ENCODE measurements around the gene NOP10. TPM values are rescaled to one million over a fixed set of nuclear protein-coding genes. Genes with fewer than 3 reads are reported as not detected.

Gene NOP10
- total RNA-seq, 1 donor from 2014 or later, result 143 TPM

- H3K9me3 Mint-ChIP-seq, result no peaks in the 10 kb centered on the region
- no peak for TF ChIP-seq CTCF (conservative IDR thresholded peaks at IDR 0.05)
- peak overlapping the region; percentile 93 for H3K4me3 Mint-ChIP-seq
- no peaks in the 10 kb centered on the region for H3K27me3 Mint-ChIP-seq
- peaks cover 10% of the 10 kb centered on the region for H3K4me1 Mint-ChIP-seq (ENCODE audit: unreplicated experiment)
- peak overlapping the region; percentile 83 for H3K27ac Mint-ChIP-seq
- no peak for DNase-seq (ENCODE audit: extremely low spot score, unreplicated experiment)
- peaks cover 10% of the 10 kb centered on the region for H3K36me3 Mint-ChIP-seq
Measured at GRCh38 chr15:34336231-34336990, 6.5 kb downstream of the NOP10 start.

- no peak for DNase-seq (ENCODE audit: extremely low spot score, unreplicated experiment)
- Mint-ChIP-seq H3K27ac (peak overlapping the region; percentile 5), H3K27me3 (no peaks in the 10 kb centered on the region), H3K4me1 (ENCODE audit: unreplicated experiment) (peaks cover 6% of the 10 kb centered on the region), H3K4me3 (peak overlapping the region; percentile 61), H3K9me3 (no peaks in the 10 kb centered on the region), H3K36me3 (peaks cover 6% of the 10 kb centered on the region)
- no peak for TF ChIP-seq CTCF (conservative IDR thresholded peaks at IDR 0.05)
Measured at GRCh38 chr15:34335176-34336032, 7.5 kb downstream of the NOP10 start.

- Mint-ChIP-seq H3K4me3 (no peak overlapping the region), H3K27me3 (no peaks in the 10 kb centered on the region), H3K27ac (no peak overlapping the region), H3K36me3 (no peaks in the 10 kb centered on the region), H3K9me3 (no peaks in the 10 kb centered on the region), H3K4me1 (ENCODE audit: unreplicated experiment) (peaks cover under 1% of the 10 kb centered on the region)
- no peak for DNase-seq (ENCODE audit: extremely low spot score, unreplicated experiment)
- TF ChIP-seq CTCF (conservative IDR thresholded peaks at IDR 0.05), result no peak
Measured at GRCh38 chr15:34334672-34335071, 8.3 kb downstream of the NOP10 start.

GRCh38 chr15:34332553-34333120 is 10.3 kb downstream of the NOP10 start:
- DNase-seq (ENCODE audit: extremely low spot score, unreplicated experiment), result no peak
- Mint-ChIP-seq H3K36me3 (no peaks in the 10 kb centered on the region), H3K27me3 (no peaks in the 10 kb centered on the region), H3K4me3 (no peak overlapping the region), H3K27ac (no peak overlapping the region), H3K4me1 (ENCODE audit: unreplicated experiment) (no peaks in the 10 kb centered on the region), H3K9me3 (no peaks in the 10 kb centered on the region)
- no peak for TF ChIP-seq CTCF (conservative IDR thresholded peaks at IDR 0.05)

GRCh38 chr15:34331809-34332208 is 11.1 kb downstream of the NOP10 start:
- no peak for TF ChIP-seq CTCF (conservative IDR thresholded peaks at IDR 0.05)
- no peaks in the 10 kb centered on the region for H3K9me3 Mint-ChIP-seq
- H3K4me1 Mint-ChIP-seq (ENCODE audit: unreplicated experiment), result no peaks in the 10 kb centered on the region
- H3K4me3 Mint-ChIP-seq, result no peak overlapping the region
- no peaks in the 10 kb centered on the region for H3K27me3 Mint-ChIP-seq
- no peak for DNase-seq (ENCODE audit: extremely low spot score, unreplicated experiment)
- no peaks in the 10 kb centered on the region for H3K36me3 Mint-ChIP-seq
- H3K27ac Mint-ChIP-seq, result no peak overlapping the region
